NB4 (cell line): ENCODE data around the gene MCF2L.

Source experiments
- CTCF ChIP-seq: IDR thresholded peaks from one replicate; pipeline ENCODE4 v1.5.1; 2012; ENCODE audit warnings: low read depth, low read length
- POLR2A ChIP-seq: IDR thresholded peaks from 2 replicates; pipeline ENCODE4 v1.6.1; 2011; ENCODE audit warnings: mild to moderate bottlenecking; ENCODE audit not compliant: insufficient read length; ENCODE audit errors: extremely low read depth

DNA sequence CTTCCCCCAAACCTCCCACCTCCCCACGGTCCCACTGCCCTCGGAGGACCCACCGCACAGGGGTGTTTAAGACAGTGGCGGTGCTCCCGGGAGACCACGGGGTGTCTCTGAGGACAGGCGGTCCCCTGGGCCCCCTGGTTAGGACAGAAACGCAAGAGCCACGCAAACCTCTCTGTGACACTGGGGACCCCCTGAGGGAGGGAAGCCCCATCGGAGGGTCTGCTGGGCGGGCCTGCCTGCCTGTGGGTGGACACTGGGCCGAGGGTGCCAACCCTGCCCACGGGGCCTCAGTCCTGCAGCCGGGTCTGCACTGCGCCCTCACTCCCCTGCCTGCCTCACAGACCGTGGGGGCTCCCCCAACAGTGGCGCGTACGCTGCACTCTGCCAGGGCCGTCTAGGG lies 17.5 kb downstream of the MCF2L start:
- TF ChIP-seq CTCF: no peak
- no peak for TF ChIP-seq POLR2A
